HG02798 (cell line): ENCODE data around the gene MTCL1.

Source experiments
- ATAC-seq: cut with Tn5 transposase; IDR thresholded peaks from one replicate; pipeline ENCODE4 v1.9.1; 2021; ENCODE audit warnings: mild to moderate bottlenecking; ENCODE audit not compliant: unreplicated experiment, poor library complexity

Gene MTCL1

DNA sequence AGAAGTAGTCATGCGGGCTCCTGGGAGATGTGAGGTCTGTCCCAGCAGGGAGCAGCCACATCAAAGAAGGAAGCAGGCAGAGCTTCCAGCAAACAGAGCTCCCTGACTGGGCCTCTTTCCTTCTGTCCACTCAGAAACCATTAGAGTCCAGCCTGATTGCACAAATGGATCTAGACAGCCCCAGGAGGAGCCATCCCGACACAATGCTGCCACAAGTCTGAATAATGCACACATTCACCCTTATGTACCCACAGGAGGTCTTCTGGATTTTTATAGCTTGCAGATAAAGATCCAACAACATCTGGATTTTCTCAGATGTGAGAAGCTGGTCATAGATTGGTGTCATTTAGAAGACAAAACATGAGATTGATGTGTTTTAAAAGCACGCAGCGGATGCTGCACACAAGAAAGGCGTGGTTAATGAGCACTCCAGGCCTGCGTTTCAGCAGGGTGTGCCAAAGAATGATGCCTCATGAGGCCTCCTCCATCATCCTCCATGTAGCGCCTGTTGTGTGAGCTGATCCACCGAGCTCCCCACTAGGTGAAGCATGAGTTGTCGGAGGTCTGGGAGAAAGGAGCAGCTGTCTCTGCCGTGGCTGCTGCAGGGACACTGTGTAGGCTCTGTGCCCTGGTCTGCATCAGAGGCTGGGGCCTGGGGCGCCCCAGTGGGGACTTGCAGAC is 60.6 kb downstream of the MTCL1 start:
- ATAC-seq, result no peak

DNA sequence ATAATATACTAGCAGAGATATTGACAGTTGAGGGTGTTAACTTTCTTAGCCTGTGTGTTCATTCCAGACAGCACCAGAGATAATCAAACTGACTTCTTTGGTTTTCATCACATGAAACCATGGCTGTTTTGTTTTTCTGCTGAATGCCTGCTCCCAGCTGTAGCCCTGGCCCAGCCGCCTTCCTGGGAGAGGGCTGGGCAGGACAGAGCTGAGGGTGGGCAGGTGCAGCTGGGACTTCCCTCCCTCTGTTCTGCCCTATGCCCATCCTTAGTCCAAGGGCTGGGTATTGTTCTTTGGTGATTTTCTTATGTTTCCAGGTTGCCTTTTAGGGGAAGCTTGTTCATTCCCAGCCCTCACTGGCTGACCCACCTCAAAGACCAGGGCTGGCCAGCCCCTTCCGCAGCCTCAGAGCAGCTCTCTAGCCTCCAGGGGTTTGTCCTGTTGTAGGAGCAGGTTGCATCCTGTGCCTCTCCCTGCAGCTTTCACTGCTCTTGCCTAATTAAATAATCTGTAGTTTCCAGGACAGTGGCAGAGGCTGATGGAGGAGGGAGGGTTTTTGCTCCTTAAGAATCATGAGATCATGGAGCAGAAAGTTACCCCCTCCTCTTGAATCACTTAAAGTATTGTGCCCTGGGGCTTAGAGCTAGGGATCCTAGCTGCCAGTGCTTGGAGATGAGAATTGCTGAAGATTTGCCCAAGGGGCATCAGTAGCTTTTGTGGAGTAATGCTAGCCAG is 61.4 kb downstream of the MTCL1 start:
- ATAC-seq, result no peak

DNA sequence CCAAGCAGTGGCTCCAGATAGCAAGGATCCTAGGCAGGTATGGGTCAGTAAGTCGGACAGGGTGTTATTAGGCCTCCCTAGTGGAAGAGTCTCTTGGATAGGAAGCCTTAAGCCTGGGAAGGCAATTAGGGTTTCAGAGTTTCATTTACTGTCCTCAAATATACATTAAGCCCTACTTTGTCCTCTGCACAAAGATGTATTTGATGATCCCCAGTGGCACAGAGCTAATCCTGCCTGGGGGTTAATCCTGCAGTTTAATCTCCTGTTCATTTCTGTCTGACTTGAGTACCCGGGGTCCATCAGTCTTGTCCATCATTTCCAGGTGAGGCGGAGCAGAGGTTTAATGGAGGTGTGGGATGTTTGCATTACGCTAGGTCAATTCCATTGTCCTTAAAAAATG is 62.0 kb downstream of the MTCL1 start:
- ATAC-seq, result no peak

DNA sequence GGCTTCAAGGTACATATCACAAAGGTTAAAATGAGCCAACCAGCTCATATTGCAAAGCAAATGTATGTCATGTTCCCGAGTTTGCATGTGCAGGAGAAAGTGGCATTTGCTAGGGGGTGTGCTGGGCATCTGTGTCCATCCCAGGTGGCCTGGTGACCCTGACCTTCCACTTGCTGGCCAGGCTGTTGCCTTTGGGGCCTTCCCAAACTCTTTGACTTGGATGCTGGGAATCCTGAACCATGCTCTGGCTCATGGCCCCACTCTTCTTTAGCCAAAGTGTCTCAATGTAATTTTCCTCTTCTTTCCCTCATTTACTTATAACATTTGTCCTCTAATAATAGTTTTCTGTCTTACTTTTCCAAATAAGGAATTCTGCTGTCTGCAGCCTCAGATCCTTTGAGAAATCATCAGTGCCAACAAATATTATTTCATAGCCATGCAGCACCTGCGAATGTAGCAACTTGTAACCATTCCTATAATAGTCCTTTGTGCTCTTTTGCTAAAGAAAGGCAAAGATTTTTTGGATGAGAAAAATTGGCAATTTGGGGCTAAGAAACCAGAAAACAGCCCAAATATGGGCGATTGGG is 64.2 kb downstream of the MTCL1 start:
- no peak for ATAC-seq

DNA sequence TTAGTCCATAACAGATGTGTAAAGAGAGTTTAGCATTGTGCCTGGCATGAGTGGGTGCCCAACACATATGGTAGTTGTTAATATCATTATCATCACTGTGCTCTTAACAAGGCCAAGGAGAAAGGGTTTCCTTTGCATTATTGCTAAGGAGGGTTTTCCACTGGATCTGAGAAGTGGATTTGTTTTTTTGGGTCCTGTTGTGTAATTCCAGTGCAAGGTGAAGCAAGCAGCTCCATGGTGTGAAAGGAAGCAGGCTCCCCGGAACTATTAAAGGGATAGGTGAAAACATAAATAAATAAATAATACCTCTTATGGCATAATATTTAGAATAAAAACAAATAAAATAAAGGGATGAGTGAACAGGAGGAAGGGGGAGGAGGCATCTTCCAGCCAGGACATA is 65.3 kb downstream of the MTCL1 start:
- ATAC-seq, result no peak

DNA sequence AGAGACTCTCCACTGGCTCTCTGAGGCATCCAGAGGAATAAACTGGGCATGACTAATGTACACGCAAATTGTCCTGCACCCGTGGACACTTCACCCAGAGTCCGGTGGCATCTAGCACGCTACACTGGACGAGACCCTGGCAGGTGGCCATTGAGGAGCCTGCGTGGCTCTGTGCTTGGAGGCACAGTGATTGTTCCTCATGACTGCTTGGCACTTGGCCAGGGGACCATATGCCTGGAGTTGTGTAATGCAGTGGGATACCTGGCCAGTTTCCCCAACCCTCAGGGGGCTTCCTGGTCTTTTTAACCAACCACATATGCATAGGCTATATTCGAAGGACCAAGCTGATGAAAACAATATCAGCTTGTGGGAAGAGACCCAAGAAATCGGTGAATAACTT is 66.6 kb downstream of the MTCL1 start:
- no peak for ATAC-seq

DNA sequence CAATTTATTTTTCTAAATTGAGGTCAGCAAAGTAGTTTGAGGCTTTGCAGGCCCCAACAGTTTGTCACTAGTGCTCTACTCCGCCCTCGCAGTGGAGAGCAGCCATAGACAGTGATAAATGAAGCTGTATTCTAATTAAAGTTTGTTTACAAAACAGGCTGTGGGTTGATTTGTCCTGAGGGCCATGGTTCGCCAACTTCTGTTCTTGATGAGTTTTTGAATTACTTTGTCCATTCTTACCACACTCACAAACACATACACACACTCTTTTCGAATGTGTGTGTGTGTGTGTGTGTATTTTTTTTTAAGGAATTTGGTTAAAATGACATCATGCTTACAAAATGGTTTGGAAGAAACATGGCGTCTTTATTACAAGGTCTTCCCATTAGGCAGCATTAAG is 68.6 kb downstream of the MTCL1 start:
- no peak for ATAC-seq

DNA sequence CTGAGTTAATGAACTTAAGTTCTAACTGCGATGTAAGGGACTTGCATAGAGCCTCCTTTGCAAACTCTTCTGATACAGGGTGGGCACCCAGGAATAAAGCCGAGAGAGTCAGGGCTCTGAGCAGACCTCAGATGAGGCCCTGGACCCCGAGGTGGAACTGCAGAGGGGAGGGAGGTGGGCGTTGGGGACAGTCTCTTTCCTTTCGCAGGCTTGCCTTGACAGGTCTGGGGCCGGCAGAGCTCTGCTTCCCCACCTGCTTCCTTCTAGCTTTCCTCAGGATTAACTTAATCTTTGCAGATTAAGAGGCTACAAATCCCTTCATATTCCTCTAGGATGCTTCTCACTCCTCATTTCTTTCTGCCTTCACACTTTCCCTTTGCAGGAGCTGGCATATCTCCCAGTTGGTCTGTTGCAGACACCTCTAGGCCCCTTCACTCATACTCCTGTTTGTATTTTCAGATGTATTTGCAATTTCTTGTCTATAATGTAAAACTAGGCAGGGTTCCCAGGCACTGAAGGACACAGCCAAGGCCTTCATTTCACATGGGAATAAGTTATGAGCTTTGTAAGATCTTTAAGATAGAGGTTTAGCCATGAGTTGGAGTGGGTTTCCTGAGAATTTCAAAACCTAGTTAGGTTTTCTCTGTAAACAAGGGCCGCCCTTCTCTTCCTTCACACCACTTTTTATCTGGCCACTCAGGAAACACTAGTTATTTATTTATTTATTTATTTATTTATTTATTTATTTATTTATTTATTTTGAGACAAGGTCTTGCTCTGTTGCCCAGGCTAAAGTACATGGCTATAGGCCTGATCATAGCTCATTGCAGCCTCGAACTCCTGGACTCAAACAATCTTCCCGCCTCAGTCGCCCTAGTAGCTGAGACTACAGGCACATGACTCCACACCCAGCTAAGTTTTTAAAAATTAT is 70.9 kb downstream of the MTCL1 start:
- ATAC-seq, result no peak

DNA sequence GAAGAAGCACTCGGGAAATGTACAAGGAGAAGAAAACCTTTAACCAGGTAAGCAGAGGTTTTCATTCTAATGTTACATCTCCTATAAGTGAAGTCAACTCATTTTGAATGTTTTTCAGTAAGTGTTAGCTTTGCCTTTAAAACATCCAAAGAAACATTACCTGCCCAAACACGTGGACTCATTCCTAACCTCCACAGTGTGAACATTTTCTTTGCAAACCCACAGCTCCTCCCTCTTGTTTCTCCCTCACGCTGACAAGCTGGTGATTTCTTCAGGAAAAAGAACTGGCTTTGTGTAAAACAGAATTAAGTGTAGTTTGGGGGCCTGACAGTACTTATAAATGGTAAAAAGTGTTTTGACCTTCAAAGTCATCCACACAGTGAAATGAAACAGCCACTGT is 72.5 kb downstream of the MTCL1 start:
- ATAC-seq, result no peak

DNA sequence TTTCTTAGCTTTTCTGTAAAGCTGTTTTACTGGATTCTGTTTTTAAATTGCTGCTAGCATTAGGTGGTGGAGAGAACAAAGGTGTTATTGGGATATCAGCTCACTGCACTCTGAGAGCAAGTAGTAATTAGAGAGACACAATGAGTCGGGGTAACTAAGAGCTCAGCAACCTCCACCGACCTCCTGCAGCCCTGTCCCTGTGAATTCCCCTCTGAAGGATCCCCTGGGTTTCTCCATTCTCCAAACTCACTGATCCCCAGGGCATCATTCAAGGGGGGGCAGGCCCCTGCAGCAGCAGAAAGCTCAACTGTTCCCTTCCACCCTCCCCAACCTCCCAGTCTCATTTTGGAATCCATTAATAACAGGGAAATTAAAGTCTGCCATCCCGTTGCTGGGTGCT is 73.0 kb downstream of the MTCL1 start:
- no peak for ATAC-seq

DNA sequence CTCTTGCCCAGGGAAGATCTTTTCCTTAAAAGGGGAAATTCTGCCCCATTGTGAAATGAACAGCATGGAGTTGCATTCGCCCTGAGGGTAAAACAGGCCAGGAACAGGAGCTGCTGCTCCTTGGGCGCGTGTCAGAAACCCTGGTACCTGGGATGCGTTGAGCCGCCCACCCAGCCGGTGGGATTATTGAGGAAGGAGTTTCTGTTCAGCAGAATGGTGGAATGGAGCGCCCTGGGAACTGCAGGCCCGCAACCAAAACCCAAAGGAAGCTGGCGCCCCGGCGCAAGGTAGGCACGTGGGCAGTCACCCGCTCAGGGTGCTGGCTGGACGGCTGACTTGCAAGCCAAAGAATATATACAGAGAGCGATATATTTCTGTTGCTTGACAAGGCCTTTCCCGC is 73.5 kb downstream of the MTCL1 start:
- ATAC-seq, result no peak

DNA sequence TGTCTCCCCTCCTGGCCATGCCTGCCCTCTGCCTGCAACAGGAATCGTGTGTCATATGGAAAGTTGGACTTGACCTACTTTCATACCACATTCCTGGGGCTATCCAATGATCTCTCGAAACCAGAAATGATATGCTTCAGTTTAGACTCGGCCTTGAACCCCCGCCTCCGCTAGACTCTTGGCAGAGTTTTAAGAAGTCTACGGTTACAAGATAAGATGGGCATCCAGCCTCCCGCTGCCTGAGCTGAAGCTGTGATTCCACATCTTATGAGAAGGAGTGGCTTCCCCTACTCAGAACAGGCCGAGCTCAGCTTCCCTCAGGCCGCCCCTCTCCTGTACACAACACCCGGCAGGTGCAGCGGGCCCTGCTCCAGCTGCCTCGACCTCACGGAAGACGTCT is 73.9 kb downstream of the MTCL1 start:
- ATAC-seq, result no peak

DNA sequence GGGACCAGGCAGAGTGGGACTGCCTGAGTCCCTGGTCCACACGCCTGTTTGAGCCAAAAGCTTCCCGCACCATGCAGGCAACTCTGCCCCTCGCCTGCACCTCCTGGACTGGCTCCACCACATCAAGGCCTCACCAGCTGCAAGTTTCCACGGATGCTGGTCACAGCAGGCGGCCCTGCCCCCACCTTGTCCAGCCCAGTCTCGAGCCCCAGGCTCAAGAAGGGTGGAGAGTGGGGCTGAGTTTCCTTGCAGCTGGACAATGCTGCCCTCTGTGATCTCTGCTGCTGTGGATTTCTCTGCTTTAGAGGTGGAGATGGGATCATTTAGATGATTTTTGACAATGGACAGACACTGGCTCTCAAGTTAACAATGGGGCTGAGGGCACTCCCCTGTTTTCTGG is 74.9 kb downstream of the MTCL1 start:
- no peak for ATAC-seq

DNA sequence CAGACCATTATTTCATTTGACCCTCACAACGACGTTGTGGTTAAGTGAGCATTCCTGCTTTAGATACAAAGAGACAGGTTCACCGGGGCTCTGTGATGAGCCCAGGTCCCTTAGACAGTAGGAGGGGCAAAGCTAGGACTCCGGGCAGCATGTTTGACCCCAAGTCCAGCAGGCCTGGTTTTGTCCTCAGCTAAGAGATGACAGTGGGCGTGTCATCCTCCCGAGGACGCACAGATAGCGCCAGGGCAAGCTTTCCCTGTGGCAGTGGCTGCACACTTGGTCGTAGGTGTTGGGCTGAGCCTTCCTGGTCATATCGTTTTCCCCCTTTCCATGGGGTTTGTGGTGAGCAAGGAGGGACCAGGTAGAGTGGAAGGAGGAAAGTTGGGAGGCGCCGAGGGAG is 76.3 kb downstream of the MTCL1 start:
- ATAC-seq, result no peak

DNA sequence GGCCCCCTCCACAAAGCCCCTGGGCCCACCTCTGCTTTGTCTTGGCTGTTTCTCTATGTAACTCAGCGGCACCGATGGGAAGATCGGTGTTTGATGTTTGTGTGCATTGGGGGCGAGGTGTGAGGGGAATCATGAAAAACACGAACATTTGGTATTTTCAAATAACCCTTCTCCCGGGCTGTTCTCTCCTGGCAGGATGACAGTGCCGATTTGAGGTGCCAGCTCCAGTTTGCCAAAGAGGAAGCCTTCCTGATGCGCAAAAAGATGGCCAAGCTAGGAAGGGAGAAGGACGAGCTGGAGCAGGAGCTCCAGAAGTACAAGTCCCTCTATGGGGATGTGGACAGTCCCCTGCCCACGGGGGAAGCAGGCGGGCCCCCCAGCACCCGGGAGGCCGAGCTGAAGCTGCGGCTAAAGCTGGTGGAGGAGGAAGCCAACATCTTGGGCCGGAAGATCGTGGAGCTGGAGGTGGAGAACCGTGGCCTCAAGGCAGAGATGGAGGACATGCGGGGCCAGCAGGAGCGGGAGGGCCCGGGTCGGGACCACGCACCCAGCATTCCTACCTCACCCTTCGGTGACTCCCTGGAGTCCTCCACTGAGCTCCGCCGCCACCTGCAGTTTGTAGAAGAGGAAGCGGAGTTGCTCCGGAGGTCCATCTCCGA is 78.1 kb downstream of the MTCL1 start:
- no peak for ATAC-seq

DNA sequence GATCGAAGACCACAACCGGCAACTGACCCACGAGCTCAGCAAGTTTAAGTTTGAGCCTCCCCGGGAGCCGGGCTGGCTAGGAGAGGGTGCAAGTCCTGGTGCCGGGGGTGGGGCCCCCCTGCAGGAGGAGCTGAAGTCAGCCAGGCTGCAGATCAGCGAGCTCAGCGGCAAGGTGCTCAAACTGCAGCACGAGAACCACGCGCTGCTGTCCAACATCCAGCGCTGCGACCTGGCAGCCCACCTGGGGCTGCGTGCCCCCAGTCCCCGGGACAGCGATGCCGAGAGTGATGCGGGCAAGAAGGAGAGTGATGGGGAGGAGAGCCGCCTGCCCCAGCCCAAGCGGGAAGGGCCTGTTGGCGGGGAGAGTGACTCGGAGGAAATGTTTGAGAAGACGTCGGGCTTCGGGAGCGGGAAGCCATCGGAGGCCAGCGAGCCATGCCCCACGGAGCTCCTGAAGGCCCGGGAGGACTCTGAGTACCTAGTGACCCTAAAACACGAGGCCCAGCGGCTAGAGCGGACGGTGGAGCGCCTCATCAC is 78.7 kb downstream of the MTCL1 start:
- ATAC-seq, result no peak

DNA sequence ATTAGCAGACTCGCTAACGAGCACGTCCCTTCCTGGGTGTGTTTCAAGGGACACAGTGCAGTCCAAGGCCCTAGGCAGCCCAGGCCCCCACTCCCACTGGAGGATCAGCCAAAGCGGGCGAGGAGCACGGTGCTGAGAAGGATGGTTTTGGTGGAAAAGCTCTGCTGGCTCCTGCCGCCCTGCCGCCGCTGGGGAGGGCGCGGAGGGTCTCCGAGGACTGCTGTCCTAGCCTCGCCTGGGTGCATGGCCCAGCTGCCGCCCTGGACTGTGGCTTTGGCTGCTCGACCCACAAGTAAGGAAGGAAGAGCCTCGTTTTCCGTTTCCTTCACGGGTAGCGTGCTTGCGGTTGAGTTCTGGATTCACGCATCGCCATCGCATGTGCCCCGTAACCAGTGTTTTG is 79.9 kb downstream of the MTCL1 start:
- no peak for ATAC-seq

DNA sequence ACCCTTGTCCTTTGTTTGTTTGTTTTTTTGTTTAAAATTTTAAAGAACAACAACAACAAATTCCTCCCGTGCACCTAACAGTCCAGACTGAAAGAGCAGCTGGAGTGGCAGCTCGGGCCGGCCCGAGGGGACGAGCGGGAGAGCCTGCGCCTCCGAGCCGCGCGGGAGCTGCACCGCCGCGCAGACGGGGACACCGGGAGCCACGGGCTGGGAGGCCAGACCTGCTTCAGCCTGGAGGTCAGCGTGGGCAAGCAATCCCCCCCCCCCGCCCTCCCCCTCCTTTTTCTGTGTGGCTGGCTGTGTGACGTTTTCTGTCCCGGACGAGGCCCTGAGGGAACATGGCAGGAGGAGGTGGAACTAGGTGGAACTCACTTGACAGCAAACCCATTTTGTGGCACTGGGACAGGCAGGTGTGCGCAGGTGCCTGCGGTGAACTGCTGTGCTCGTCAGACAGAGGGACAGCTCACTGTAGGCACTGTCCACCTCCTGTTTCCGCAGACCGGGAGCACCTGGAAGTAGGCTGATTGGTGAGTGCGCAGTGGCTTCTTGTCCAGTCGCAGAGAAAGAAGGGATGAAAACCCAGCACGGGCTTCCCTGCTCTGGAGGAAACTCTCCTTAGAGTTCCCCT is 80.6 kb downstream of the MTCL1 start:
- ATAC-seq, result no peak

DNA sequence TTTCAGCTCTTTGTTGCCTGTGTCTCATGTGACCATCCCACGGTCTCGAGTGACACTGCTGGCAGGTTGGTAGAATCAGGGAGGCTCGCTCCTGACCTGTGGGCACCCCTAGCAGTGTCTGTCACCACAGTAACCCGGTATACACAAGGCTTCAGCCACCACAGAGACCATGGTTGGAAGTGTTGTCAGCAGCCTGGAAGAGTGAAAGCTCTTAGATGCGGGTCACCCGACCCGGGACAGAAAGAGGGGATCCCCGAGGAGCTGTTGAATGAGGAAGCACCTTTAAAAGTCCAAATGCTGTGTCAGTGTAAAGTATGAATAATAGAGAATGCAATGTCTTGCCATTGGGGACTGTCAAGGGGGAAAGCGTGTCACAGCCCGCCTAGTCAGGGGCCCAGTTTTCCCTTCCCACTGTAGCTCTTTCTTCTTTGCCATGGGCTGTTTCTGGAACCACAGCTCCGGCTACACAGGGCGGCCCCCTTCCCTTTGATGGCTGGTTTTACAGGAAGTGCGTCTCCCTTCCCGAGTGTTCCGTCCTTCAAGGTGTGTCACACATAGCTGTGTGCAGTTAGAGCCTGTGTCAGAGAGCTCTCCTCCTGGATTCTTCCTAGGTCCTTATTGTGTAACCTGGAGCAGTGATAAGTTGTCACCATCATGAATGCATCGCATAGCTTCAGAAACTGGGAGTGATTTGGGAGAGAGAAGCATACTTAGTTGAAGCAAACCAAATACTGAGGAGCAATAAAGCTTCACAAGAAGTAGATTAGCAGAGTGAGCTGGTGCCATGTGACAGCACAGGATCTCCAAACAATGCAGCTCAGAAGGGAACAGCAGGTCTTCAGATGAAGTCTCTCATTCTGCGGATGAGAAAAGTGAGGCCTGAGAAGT is 81.4 kb downstream of the MTCL1 start:
- ATAC-seq, result no peak
